GM18520 (cell line): ENCODE results near the gene ZNF446.

Experiments
- ATAC-seq: cut with Tn5 transposase; IDR thresholded peaks from one replicate; pipeline ENCODE4 v1.9.1; 2021; ENCODE audit not compliant: unreplicated experiment

Gene ZNF446

GRCh38 chr19:58521651-58522050 lies 45.5 kb downstream of the ZNF446 start:
- no peak for ATAC-seq

GRCh38 chr19:58522709-58523108 lies 46.6 kb downstream of the ZNF446 start:
- ATAC-seq, result no peak

GRCh38 chr19:58529405-58529804 lies 53.3 kb downstream of the ZNF446 start:
- no peak for ATAC-seq
